GM12872 (cell line): ENCODE measurements around the gene UPF1.

Experiments
- TF ChIP-seq, protein P1 (sequence below): IDR thresholded peaks from 3 replicates; pipeline ENCODE4 v1.5.1; 2011; ENCODE audit warnings: low read depth, mild to moderate bottlenecking, low read length, moderate library complexity; ENCODE audit not compliant: insufficient read depth

UPF1 gene

DNA sequence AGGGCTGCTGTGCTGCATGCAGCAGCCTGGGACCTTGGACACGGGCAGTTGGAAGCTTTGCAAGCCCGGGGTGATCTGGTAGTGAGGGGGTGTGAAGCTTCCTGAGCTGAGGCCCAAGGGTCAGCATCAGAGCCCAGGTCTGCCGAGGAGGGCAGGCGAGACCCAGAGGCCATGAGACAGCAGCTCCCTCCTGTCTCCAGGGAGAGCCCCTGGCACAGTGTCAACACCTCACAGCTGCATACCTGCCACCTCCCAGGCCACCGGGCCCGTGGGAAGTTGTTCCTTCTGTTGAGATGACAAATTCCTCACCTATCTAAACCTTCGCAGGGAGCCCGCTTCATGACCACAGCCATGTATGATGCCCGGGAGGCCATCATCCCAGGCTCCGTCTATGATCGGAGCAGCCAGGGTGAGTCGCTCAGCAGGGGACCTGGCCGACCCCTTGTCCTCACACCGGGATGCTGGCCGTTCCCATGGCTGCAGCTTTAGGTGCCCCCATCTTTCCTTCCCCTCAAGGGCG is 32.1 kb downstream of the UPF1 start:
- TF ChIP-seq, protein P1, sequence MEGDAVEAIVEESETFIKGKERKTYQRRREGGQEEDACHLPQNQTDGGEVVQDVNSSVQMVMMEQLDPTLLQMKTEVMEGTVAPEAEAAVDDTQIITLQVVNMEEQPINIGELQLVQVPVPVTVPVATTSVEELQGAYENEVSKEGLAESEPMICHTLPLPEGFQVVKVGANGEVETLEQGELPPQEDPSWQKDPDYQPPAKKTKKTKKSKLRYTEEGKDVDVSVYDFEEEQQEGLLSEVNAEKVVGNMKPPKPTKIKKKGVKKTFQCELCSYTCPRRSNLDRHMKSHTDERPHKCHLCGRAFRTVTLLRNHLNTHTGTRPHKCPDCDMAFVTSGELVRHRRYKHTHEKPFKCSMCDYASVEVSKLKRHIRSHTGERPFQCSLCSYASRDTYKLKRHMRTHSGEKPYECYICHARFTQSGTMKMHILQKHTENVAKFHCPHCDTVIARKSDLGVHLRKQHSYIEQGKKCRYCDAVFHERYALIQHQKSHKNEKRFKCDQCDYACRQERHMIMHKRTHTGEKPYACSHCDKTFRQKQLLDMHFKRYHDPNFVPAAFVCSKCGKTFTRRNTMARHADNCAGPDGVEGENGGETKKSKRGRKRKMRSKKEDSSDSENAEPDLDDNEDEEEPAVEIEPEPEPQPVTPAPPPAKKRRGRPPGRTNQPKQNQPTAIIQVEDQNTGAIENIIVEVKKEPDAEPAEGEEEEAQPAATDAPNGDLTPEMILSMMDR = no peak

GRCh38 chr19:18865106-18865972 is 33.6 kb downstream of the UPF1 start:
- TF ChIP-seq, protein P1 = no peak

GRCh38 chr19:18865973-18866799 is 34.4 kb downstream of the UPF1 start:
- TF ChIP-seq, protein P1 = peak; percentile 91

DNA sequence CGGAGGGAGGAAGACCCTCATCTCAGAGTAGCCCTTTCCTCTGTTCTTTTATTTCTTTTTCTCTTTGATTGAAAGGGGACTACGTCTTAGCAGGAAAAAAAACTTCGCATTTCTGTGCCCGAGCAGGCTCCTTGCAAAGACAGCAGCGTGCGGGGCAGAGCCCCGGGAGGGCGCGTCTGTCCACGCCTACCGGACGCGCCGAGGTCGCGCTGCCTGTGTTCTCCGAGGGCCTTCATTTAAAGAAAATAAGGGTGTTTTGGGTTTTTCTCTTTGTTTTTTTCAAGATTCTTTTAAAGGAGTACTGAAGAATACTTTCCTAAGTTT is 35.0 kb downstream of the UPF1 start:
- TF ChIP-seq, protein P1 = no peak

DNA sequence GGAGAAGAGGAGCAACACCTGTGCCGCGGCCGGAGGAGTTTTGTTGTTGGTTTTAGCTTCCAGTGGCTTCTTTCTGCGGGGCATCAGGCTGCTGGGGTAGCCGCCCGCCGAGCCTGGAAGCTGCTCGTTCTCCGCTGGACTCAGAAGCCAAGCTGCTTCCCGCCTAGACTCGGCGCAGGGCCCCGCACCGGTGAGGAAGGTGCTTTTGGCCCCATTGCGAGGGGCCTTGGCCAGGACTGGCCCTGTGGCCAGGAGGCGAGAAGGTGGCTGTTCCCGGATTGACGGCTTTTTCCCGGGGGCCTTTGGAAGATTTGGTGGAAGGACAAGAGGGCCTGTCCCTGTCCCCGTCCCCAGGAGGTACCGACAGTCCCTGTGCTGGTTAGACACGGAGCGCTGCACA is 35.4 kb downstream of the UPF1 start:
- TF ChIP-seq, protein P1 = no peak

GRCh38 chr19:18867751-18868150 is 36.0 kb downstream of the UPF1 start:
- TF ChIP-seq, protein P1 = no peak

DNA sequence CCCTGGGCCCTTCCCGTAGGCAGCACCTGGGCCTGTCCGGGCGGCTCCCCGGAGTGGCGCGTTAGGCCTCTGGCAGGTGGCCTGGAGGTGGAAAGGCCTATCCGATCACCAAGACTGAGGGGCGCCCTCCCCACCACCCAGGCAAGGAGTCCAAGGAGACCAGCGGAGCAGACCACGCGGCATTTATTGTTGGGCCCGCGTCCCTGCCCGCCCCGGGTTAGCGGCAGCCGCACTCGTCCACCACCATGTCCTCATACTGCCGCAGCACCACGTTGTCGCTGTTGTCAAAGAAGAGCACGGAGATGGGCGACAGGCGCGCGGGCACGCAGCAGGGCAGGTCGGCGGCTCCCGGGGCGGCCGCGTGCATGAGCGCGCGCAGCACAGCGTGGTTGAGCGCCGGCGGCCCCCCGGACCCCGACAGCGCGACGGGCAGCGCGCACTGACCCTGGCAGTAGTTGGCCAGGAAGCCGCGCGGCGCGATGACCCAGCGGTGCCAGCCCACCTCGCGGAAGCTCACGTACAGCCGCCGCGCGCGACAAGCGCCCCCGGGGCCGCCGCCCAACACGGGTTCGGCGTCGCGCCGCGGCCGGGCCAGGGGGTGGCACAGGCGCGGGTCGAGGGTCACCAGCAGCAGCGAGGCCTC is 36.7 kb downstream of the UPF1 start:
- TF ChIP-seq, protein P1 = no peak
